IMR-90 (cell line): ENCODE results near the gene LTBP1. TPM values are rescaled to one million over a fixed set of nuclear protein-coding genes. Genes with fewer than 3 reads are reported as not detected.

Source experiments
- ATAC-seq: fragments of 200-7000 bp; cut with Tn5 transposase; 2 replicates; pipeline ENCODE4 v1.9.1; 2020; ENCODE audit warnings: low read depth, mild to moderate bottlenecking, moderate library complexity
- BruUV-seq: library from RNA; stranded (reverse); fragments of 400-500 nt; replicated peaks from 2 replicates; lab custom pipeline; 2021; lab: Mats Ljungman, UMichigan
- CTCF ChIA-PET: fragments of 300-600 bp; formaldehyde crosslinking; extraction: SDS; loops from one replicate; lab custom pipeline; 2021; ENCODE audit warnings: antibody characterized with exemption; lab: Yijun Ruan, JAX
- POLR2A ChIA-PET: fragments of 300-600 bp; sonication (Branson Sonifier 250); formaldehyde crosslinking; loops from one replicate; lab custom pipeline; 2022; ENCODE audit warnings: antibody characterized with exemption; ENCODE audit not compliant: unreplicated experiment; lab: Charles Lee
- DNase-seq: peaks from one replicate; pipeline ENCODE4 v3.0.0; 2013
- H2AFZ ChIP-seq: replicated peaks from 2 replicates; pipeline ENCODE3; 2013; ENCODE audit warnings: low read length, mild to moderate bottlenecking; ENCODE audit not compliant: poor library complexity
- H2AK5ac ChIP-seq: 2 replicates; pipeline ENCODE4 v1.6.1; 2013; ENCODE audit warnings: low read depth, low read length, inconsistent platforms
- H2AK9ac ChIP-seq: replicated peaks from 2 replicates; pipeline ENCODE3; 2013; ENCODE audit warnings: mild to moderate bottlenecking, low read depth, low read length, moderate library complexity; ENCODE audit not compliant: poor library complexity
- H2BK120ac ChIP-seq: 2 replicates; pipeline ENCODE4 v1.6.1; 2013; ENCODE audit warnings: low read depth, low read length, inconsistent platforms
- H2BK15ac ChIP-seq: 3 replicates; pipeline ENCODE4 v1.6.1; 2013; ENCODE audit warnings: low read depth, low read length, inconsistent platforms
- H2BK20ac ChIP-seq: 2 replicates; pipeline ENCODE4 v1.6.1; 2013; ENCODE audit warnings: low read depth, mild to moderate bottlenecking, inconsistent platforms, low read length, moderate library complexity
- H2BK5ac ChIP-seq: 2 replicates; pipeline ENCODE4 v1.6.1; 2013; ENCODE audit warnings: mild to moderate bottlenecking, low read depth, low read length, inconsistent platforms; ENCODE audit not compliant: poor library complexity, severe bottlenecking
- H3K14ac ChIP-seq: replicated peaks from 2 replicates; pipeline ENCODE4 v1.6.1; 2013; ENCODE audit warnings: low read depth, low read length, inconsistent platforms
- H3K18ac ChIP-seq: 2 replicates; pipeline ENCODE4 v1.6.1; 2013; ENCODE audit warnings: low read depth, low read length, control low read depth
- H3K23ac ChIP-seq: 2 replicates; pipeline ENCODE4 v1.6.1; 2013; ENCODE audit warnings: low read depth, low read length, inconsistent platforms
- H3K27ac ChIP-seq: 2 replicates; pipeline ENCODE4 v1.5.1; 2013; ENCODE audit warnings: mild to moderate bottlenecking, control low read depth, low read length; ENCODE audit not compliant: insufficient read depth
- H3K27me3 ChIP-seq: 2 replicates; pipeline ENCODE4 v1.6.1; 2013; ENCODE audit warnings: low read length; ENCODE audit not compliant: control insufficient read depth, insufficient read depth
- H3K36me3 ChIP-seq: 2 replicates; pipeline ENCODE4 v1.6.1; 2013; ENCODE audit warnings: low read length, mixed read lengths; ENCODE audit not compliant: control insufficient read depth, insufficient read depth
- H3K4ac ChIP-seq: 2 replicates; pipeline ENCODE4 v1.6.1; 2013; ENCODE audit warnings: low read depth, low read length, inconsistent platforms
- H3K4me1 ChIP-seq: 2 replicates; pipeline ENCODE4 v1.6.1; 2013; ENCODE audit warnings: low read length, mixed read lengths; ENCODE audit not compliant: control insufficient read depth, insufficient read depth
- H3K4me2 ChIP-seq: 2 replicates; pipeline ENCODE4 v1.6.1; 2013; ENCODE audit warnings: low read depth, mild to moderate bottlenecking, control low read depth, low read length, moderate library complexity
- H3K4me3 ChIP-seq: 2 replicates; pipeline ENCODE4 v1.5.1; 2013; ENCODE audit warnings: low read depth, mild to moderate bottlenecking, control low read depth, low read length, moderate library complexity; ENCODE audit not compliant: insufficient read depth
- H3K56ac ChIP-seq: 2 replicates; pipeline ENCODE4 v1.6.1; 2013; ENCODE audit warnings: low read length, inconsistent platforms; ENCODE audit not compliant: insufficient read depth; ENCODE audit errors: extremely low read depth
- H3K79me1 ChIP-seq, 2 experiments: 2 replicates each; pipeline ENCODE4 v1.6.1; 2013; ENCODE audit warnings: low read length in 2 of 2, inconsistent platforms in 1 of 2, low read depth in 1 of 2
- H3K9ac ChIP-seq: 2 replicates; pipeline ENCODE4 v1.6.1; 2013; ENCODE audit warnings: low read depth, low read length, control low read depth
- H3K9me1 ChIP-seq: 2 replicates; pipeline ENCODE4 v1.6.1; 2013; ENCODE audit warnings: low read length, inconsistent platforms; ENCODE audit not compliant: insufficient read depth
- H3K9me3 ChIP-seq: 2 replicates; pipeline ENCODE4 v1.6.1; 2013; ENCODE audit warnings: low read length; ENCODE audit not compliant: control insufficient read depth, insufficient read depth
- H4K20me1 ChIP-seq: 2 replicates; pipeline ENCODE4 v1.6.1; 2013; ENCODE audit warnings: low read length, inconsistent platforms; ENCODE audit not compliant: insufficient read depth
- H4K5ac ChIP-seq: 2 replicates; pipeline ENCODE4 v1.6.1; 2013; ENCODE audit warnings: mild to moderate bottlenecking, low read depth, low read length, control low read depth
- H4K8ac ChIP-seq, 2 experiments: 2 replicates each; pipeline ENCODE4 v1.6.1; 2013; ENCODE audit warnings: low read depth in 2 of 2, low read length in 2 of 2, control low read depth in 1 of 2, inconsistent platforms in 1 of 2
- H4K91ac ChIP-seq: 2 replicates; pipeline ENCODE4 v1.6.1; 2013; ENCODE audit warnings: low read depth, low read length, inconsistent platforms; ENCODE audit not compliant: insufficient read depth
- BHLHE40 ChIP-seq: fragments of 150-350 bp; IDR thresholded peaks from 2 replicates; pipeline ENCODE4 v1.6.1; 2016; ENCODE audit warnings: mild to moderate bottlenecking, low read depth, low read length
- CEBPB ChIP-seq: IDR thresholded peaks from 2 replicates; pipeline ENCODE4 v1.6.1; 2012; ENCODE audit warnings: low read depth, low read length, improper control_type of control experiment
- MAFK ChIP-seq: IDR thresholded peaks from 2 replicates; pipeline ENCODE4 v1.6.1; 2012; ENCODE audit warnings: low read depth, low read length, improper control_type of control experiment
- MAZ ChIP-seq: IDR thresholded peaks from 2 replicates; pipeline ENCODE4 v1.6.1; 2012; ENCODE audit warnings: low read depth, mild to moderate bottlenecking, low read length, improper control_type of control experiment, moderate library complexity, borderline replicate concordance
- RCOR1 ChIP-seq: IDR thresholded peaks from 2 replicates; pipeline ENCODE4 v1.6.1; 2012; ENCODE audit warnings: mild to moderate bottlenecking, low read length, improper control_type of control experiment; ENCODE audit not compliant: insufficient replicate concordance
- SMC3 ChIP-seq: fragments of 150-350 bp; IDR thresholded peaks from 2 replicates; pipeline ENCODE4 v1.6.1; 2016; ENCODE audit warnings: low read depth, mild to moderate bottlenecking, antibody characterized with exemption, low read length, moderate library complexity
- WGBS, 2 experiments: methylation state at CpG; one replicate each; pipeline versions ENCODE4 v1.1.5 to v1.1.7; 2013; ENCODE audit warnings: missing lambda C conversion rate in 2 of 2; ENCODE audit not compliant: insufficient read length in 1 of 2; ENCODE audit errors: extremely low coverage in 2 of 2; 5-methylcytosine and 5-hydroxymethylcytosine counted together
- dilution Hi-C: fragments of 300-500 bp; cut with HindIII; formaldehyde crosslinking; loops from one replicate; pipeline ENCODE4 v1.14.3; 2018; ENCODE audit warnings: low sequenced_read_pairs; ENCODE audit not compliant: unreplicated experiment
- in situ Hi-C: fragments of 300-500 bp; cut with MboI; formaldehyde crosslinking; loops from 3 replicates; pipeline ENCODE4 v1.14.3; 2019; ENCODE audit warnings: low sequenced_read_pairs, inconsistent platforms, mixed read lengths
- intact Hi-C: fragments of 100-400 bp; cut with micrococcal nuclease; formaldehyde crosslinking; loops from 2 replicates; pipeline ENCODE4 v1.10.0; 2022
- polyA plus RNA-seq, 3 experiments: library from polyadenylated mRNA; depleted of rRNA; stranded (reverse); fragments of >200 nt; gene quantifications; 2 replicates each; pipeline ENCODE4 v1.2.3, GENCODE V29; 2012; ENCODE audit warnings: low replicate concordance in 1 of 3
- total RNA-seq: library from RNA; depleted of rRNA; stranded (reverse); fragments of >200 nt; gene quantifications from 2 replicates; pipeline ENCODE4 v1.2.3, GENCODE V29; 2012
- TF ChIP-seq, protein P1 (sequence below): fragments of 150-350 bp; IDR thresholded peaks from 2 replicates; pipeline ENCODE4 v1.6.1; 2016; ENCODE audit warnings: low read depth, mild to moderate bottlenecking, low read length, moderate library complexity, borderline replicate concordance
- TF ChIP-seq, protein P2 (sequence below): conservative IDR thresholded peaks from 2 replicates; pipeline ENCODE4 v1.5.1; 2012; ENCODE audit warnings: mild to moderate bottlenecking, low read depth, low read length, improper control_type of control experiment
- TF ChIP-seq, protein P3 (sequence below): fragments of 150-350 bp; IDR thresholded peaks from 2 replicates; pipeline ENCODE4 v1.6.1; 2017; ENCODE audit warnings: mild to moderate bottlenecking, antibody characterized with exemption, low read length, low read depth

LTBP1 gene
- total and polyA plus RNA-seq, 2 of the 4 experiments (the other 2 are of a cell fraction), result 235 to 326 TPM

DNA sequence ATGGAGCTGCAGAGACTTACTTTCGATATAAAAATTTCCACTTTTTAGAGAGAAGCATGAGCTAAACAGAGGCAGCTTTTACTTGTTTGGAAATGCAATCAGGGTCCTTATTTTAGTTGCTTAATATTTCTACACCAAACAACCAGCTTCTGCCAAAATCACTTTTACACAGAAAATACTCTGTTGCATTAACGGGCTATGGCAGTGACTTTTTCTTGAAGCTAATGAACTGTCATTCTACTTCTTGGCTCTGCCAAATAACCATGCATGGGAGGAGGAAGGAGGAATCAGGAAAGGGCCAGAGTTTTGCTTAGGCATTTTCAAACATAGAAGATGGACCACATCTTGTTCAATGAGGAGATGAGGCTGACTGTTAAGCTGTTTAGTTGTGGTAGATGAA, 23.6 kb upstream of the LTBP1 start:
- WGBS, 2 experiments, result no CpG with 5 or more reads among the region's 2 CpGs
- no peak overlapping the region for H2AFZ ChIP-seq
- CTCF ChIA-PET, result no interaction called here
- no peaks in the 10 kb centered on the region for H3K27me3 ChIP-seq
- peaks cover 15% of the 10 kb centered on the region for H3K4me1 ChIP-seq
- POLR2A ChIA-PET, result no interaction called here
- H3K36me3 ChIP-seq, result no peaks in the 10 kb centered on the region
- dilution Hi-C loops (no loop called here), intact Hi-C loops (no loop called here), in situ Hi-C loops (no loop called here)
- no peaks in the 10 kb centered on the region for H3K9me3 ChIP-seq
- no peaks in the 10 kb centered on the region for H3K79me1 ChIP-seq
- no peak overlapping the region for H2BK5ac ChIP-seq
- no peak overlapping the region for H3K4me2 ChIP-seq
- no peak overlapping the region for H4K91ac ChIP-seq
- no peak overlapping the region for H3K56ac ChIP-seq
- peaks cover 6% of the 10 kb centered on the region; the same call in 1 of the 2 replicates for H3K9me1 ChIP-seq
- no peak overlapping the region for H2BK120ac ChIP-seq
- no peak overlapping the region for H2BK15ac ChIP-seq
- no peak overlapping the region for H3K18ac ChIP-seq
- H4K5ac ChIP-seq, result no peak overlapping the region
- BruUV-seq, result no TSS peak
- ATAC-seq, result no peak
- no peak overlapping the region for H3K27ac ChIP-seq
- H4K8ac ChIP-seq, result no peak overlapping the region
- H2AK5ac ChIP-seq, result no peak overlapping the region
- no peak overlapping the region for H3K23ac ChIP-seq
- H3K4ac ChIP-seq, result no peak overlapping the region; the same call in 1 of the 2 replicates
- no peak overlapping the region for H2AK9ac ChIP-seq
- no peak for TF ChIP-seq SMC3
- TF ChIP-seq MAZ, result no peak
- TF ChIP-seq BHLHE40, result no peak
- TF ChIP-seq, protein P1, sequence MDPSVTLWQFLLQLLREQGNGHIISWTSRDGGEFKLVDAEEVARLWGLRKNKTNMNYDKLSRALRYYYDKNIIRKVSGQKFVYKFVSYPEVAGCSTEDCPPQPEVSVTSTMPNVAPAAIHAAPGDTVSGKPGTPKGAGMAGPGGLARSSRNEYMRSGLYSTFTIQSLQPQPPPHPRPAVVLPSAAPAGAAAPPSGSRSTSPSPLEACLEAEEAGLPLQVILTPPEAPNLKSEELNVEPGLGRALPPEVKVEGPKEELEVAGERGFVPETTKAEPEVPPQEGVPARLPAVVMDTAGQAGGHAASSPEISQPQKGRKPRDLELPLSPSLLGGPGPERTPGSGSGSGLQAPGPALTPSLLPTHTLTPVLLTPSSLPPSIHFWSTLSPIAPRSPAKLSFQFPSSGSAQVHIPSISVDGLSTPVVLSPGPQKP, result no peak
- TF ChIP-seq CEBPB, result no peak
- TF ChIP-seq, protein P2, sequence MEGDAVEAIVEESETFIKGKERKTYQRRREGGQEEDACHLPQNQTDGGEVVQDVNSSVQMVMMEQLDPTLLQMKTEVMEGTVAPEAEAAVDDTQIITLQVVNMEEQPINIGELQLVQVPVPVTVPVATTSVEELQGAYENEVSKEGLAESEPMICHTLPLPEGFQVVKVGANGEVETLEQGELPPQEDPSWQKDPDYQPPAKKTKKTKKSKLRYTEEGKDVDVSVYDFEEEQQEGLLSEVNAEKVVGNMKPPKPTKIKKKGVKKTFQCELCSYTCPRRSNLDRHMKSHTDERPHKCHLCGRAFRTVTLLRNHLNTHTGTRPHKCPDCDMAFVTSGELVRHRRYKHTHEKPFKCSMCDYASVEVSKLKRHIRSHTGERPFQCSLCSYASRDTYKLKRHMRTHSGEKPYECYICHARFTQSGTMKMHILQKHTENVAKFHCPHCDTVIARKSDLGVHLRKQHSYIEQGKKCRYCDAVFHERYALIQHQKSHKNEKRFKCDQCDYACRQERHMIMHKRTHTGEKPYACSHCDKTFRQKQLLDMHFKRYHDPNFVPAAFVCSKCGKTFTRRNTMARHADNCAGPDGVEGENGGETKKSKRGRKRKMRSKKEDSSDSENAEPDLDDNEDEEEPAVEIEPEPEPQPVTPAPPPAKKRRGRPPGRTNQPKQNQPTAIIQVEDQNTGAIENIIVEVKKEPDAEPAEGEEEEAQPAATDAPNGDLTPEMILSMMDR, result no peak
- no peak for TF ChIP-seq RCOR1
- no peak for TF ChIP-seq MAFK
- TF ChIP-seq, protein P3, sequence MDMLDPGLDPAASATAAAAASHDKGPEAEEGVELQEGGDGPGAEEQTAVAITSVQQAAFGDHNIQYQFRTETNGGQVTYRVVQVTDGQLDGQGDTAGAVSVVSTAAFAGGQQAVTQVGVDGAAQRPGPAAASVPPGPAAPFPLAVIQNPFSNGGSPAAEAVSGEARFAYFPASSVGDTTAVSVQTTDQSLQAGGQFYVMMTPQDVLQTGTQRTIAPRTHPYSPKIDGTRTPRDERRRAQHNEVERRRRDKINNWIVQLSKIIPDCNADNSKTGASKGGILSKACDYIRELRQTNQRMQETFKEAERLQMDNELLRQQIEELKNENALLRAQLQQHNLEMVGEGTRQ, result no peak
- H3K4me3 ChIP-seq, result no peak overlapping the region
- no peak overlapping the region for H3K9ac ChIP-seq
- H2BK20ac ChIP-seq, result no peak overlapping the region
- no peak overlapping the region for H3K14ac ChIP-seq
- no peak for DNase-seq
- no peaks in the 10 kb centered on the region for H4K20me1 ChIP-seq
